T-helper 2 cell treated with Interferon-gamma antibody and Interleukin-4, amounts not matched to agents 5 μg/mL and 100 μg/mL, for 36 hours (primary cell): ENCODE measurements around the gene PTPN14.
A peak's percentile ranks its signal among the peaks of the same experiment; 100 is the strongest.

Experiments
- DNase-seq: peaks from one replicate; pipeline ENCODE4 v3.0.0; 2021; ENCODE audit warnings: low spot score
- H3K27ac Mint-ChIP-seq: one replicate; pipeline ENCODE4 v1.8.0; 2021; ENCODE audit warnings: mild to moderate bottlenecking, mixed read lengths
- H3K27me3 Mint-ChIP-seq: one replicate; pipeline ENCODE4 v1.8.0; 2021; ENCODE audit warnings: low read depth, mixed read lengths
- H3K36me3 Mint-ChIP-seq: one replicate; pipeline ENCODE4 v1.8.0; 2021; ENCODE audit warnings: low read depth, mixed read lengths
- H3K4me1 Mint-ChIP-seq: one replicate; pipeline ENCODE4 v1.8.0; 2021; ENCODE audit warnings: low read depth, mixed read lengths
- H3K4me3 Mint-ChIP-seq: one replicate; pipeline ENCODE4 v1.8.0; 2022; ENCODE audit warnings: mild to moderate bottlenecking, moderate library complexity, mixed read lengths
- H3K9me3 Mint-ChIP-seq: one replicate; pipeline ENCODE4 v1.8.0; 2021; ENCODE audit warnings: mixed read lengths

PTPN14 gene

DNA sequence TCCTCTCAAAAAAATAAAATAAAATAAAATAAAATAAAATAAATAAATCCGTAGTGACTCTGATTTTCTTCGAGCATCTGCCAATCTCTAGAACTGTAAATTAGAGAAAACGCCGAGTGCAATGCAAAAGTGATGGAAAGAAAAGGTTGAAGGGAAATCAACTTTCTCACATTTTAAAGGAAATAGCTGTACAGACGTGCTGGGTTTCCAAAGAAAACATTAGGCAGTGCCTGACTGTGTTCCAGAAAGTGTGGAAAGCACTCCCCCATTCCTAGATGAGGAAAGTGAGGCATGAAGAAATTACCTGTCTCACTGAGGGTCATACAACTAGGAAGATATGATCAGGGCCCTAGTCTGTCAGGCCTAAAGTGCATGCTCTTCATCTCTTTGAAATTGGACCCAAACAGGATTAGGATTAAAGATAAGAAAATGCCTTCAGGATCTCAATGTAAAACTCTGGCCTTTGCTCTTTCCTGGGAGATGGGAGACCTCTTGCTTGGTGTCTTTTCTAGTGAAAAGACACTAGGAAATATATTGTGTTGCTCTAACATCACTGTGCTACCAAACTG, 1.8 kb upstream of the PTPN14 start:
- DNase-seq = no peak
- peaks cover 3% of the 10 kb centered on the region for H3K27me3 Mint-ChIP-seq
- peak overlapping the region; percentile 47 for H3K4me3 Mint-ChIP-seq
- H3K36me3 Mint-ChIP-seq = no peaks in the 10 kb centered on the region
- no peaks in the 10 kb centered on the region for H3K9me3 Mint-ChIP-seq
- H3K4me1 Mint-ChIP-seq = peaks cover 36% of the 10 kb centered on the region
- H3K27ac Mint-ChIP-seq = no peak overlapping the region

DNA sequence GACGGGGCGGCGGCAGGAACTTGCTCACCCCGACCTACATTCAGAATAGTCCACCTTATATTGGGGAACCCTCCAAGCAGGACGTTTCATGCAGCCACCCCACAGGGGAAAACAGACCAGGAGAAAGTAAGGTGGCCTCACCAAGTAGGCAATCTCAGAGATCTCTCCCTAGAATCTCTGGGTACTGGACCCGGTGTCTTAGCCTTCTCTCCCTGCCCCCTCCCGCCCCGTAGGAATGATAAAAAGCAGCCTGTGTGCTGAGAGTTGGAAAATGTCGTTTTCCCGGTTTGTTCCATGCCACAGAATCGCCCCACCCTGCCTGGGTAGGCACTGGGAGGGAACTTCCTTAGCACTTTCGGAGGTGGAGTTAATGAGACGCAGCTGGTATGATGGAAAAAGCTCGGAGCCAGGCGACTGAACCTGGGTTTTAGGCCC, 789 bp upstream of the PTPN14 start:
- Mint-ChIP-seq H3K27me3 (peaks cover 3% of the 10 kb centered on the region), H3K36me3 (no peaks in the 10 kb centered on the region), H3K9me3 (no peaks in the 10 kb centered on the region), H3K4me1 (peaks cover 43% of the 10 kb centered on the region), H3K27ac (peak overlapping the region; percentile 44), H3K4me3 (peak overlapping the region; percentile 86)
- DNase-seq = no peak

- Mint-ChIP-seq H3K27ac (peak overlapping the region; percentile 79), H3K4me1 (peaks cover 49% of the 10 kb centered on the region), H3K27me3 (peaks cover 3% of the 10 kb centered on the region), H3K4me3 (peak overlapping the region; percentile 91), H3K36me3 (no peaks in the 10 kb centered on the region), H3K9me3 (no peaks in the 10 kb centered on the region)
- DNase-seq = peak; percentile 18
Observed at GRCh38 chr1:214550857-214551435, 456 bp downstream of the PTPN14 start.

- Mint-ChIP-seq H3K27ac (peak overlapping the region; percentile 0), H3K4me3 (peak overlapping the region; percentile 91), H3K9me3 (no peaks in the 10 kb centered on the region), H3K4me1 (peaks cover 52% of the 10 kb centered on the region), H3K27me3 (peaks cover 3% of the 10 kb centered on the region), H3K36me3 (no peaks in the 10 kb centered on the region)
- no peak for DNase-seq
Observed at GRCh38 chr1:214550013-214550856, 1.2 kb downstream of the PTPN14 start.

GRCh38 chr1:214549604-214550003, 1.8 kb downstream of the PTPN14 start:
- Mint-ChIP-seq H3K27ac (peak overlapping the region; percentile 0), H3K36me3 (no peaks in the 10 kb centered on the region), H3K27me3 (peaks cover 3% of the 10 kb centered on the region), H3K4me3 (peak overlapping the region; percentile 91), H3K9me3 (no peaks in the 10 kb centered on the region), H3K4me1 (peaks cover 58% of the 10 kb centered on the region)
- DNase-seq = no peak

DNA sequence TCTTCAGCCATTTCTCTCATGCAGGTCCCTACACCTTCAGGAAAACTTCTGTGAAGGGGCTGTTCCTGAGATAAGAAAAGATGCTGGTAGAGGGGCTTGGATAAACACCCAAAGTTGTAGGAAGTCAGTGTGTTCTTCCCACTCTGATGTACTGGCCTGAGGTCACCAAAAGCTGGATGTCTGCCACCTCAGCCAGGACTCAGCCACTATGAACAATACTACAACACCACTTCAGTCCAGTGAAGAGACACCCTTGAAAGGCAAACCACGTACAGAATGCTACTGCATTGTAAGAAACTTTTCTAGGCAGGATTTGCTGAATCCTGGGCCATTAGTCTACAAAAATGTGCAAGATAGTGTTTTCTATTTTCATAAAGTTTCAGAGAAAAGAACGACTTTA, 2.4 kb downstream of the PTPN14 start:
- Mint-ChIP-seq H3K27ac (no peak overlapping the region), H3K9me3 (no peaks in the 10 kb centered on the region), H3K4me3 (peak overlapping the region; percentile 59), H3K4me1 (peaks cover 59% of the 10 kb centered on the region), H3K36me3 (no peaks in the 10 kb centered on the region), H3K27me3 (peaks cover 3% of the 10 kb centered on the region)
- no peak for DNase-seq

GRCh38 chr1:214548271-214548670, 3.1 kb downstream of the PTPN14 start:
- peaks cover 56% of the 10 kb centered on the region for H3K4me1 Mint-ChIP-seq
- no peaks in the 10 kb centered on the region for H3K36me3 Mint-ChIP-seq
- H3K27me3 Mint-ChIP-seq = peaks cover 3% of the 10 kb centered on the region
- H3K27ac Mint-ChIP-seq = no peak overlapping the region
- no peaks in the 10 kb centered on the region for H3K9me3 Mint-ChIP-seq
- no peak overlapping the region for H3K4me3 Mint-ChIP-seq
- DNase-seq = no peak

DNA sequence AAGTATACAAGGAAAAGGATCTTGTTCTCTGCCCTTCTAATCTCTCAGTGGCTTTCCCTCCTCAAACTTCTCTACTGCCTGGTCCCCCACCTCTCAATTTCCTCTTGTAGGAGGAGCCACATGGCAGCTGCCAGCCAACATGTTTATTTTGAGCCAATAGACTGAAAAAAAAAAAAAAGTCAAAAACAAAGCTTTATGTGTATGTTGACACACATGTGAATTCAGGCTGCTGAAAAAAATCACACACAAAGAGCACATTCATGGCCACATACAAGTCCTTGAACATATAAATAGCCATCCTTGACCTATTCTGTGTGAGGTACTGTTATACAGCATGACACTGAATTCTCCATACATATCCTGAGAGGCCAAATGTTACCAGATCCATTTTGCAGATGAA, 3.7 kb downstream of the PTPN14 start:
- no peak overlapping the region for H3K27ac Mint-ChIP-seq

GRCh38 chr1:214546886-214547641, 4.3 kb downstream of the PTPN14 start:
- Mint-ChIP-seq H3K27me3 (peaks cover 3% of the 10 kb centered on the region), H3K36me3 (no peaks in the 10 kb centered on the region), H3K27ac (no peak overlapping the region), H3K4me1 (peaks cover 50% of the 10 kb centered on the region), H3K4me3 (no peak overlapping the region), H3K9me3 (no peaks in the 10 kb centered on the region)
- no peak for DNase-seq

More for the DNA sequence above, 3.7 kb downstream of the PTPN14 start:
- Mint-ChIP-seq H3K4me3 (peak overlapping the region; percentile 12), H3K36me3 (no peaks in the 10 kb centered on the region), H3K9me3 (no peaks in the 10 kb centered on the region), H3K27me3 (peaks cover 3% of the 10 kb centered on the region), H3K4me1 (peaks cover 56% of the 10 kb centered on the region)
- no peak for DNase-seq

DNA sequence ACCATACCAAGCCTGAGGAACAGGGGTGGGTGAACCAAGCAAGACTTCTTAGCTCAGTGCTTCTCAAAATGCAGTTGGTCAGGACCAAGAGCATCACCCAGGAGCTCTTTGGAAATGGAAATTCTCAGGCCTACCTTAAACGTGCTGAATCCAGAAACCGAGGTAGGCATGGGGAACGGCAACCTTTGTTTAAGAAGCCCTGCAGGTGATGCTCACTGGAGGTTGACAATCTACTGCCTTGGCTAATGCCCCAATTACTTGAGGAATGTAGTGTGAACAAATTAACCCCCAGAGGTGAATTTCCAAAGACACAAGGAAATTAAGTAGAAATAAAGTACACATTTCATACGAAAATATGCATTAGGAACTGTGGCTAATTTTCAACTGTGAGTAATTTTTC, 5.3 kb downstream of the PTPN14 start:
- peaks cover 51% of the 10 kb centered on the region for H3K4me1 Mint-ChIP-seq
- no peaks in the 10 kb centered on the region for H3K36me3 Mint-ChIP-seq
- H3K4me3 Mint-ChIP-seq = no peak overlapping the region
- no peaks in the 10 kb centered on the region for H3K9me3 Mint-ChIP-seq
- no peak overlapping the region for H3K27ac Mint-ChIP-seq
- no peak for DNase-seq
- peaks cover 3% of the 10 kb centered on the region for H3K27me3 Mint-ChIP-seq

DNA sequence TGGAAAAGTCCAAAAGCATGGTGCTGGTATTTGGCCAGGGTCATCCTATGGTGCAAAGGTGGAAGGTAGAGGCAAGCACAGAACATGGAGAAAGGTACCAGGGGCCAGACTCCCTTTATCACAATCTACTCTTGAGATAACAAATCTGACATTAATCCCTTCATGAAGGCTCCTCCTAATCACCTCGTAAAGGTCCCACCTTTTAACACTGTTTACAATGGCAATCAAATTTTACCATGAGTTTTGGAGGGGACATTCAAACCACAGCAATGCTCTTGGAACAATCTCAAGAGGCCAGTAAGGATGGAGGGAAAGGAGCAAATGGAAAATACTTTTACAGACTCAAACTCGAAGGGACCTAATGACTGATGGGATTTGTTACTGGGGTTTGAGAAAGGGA, 6.1 kb downstream of the PTPN14 start:
- Mint-ChIP-seq H3K4me1 (peaks cover 50% of the 10 kb centered on the region), H3K9me3 (no peaks in the 10 kb centered on the region), H3K4me3 (no peak overlapping the region), H3K27me3 (peaks cover 3% of the 10 kb centered on the region), H3K27ac (no peak overlapping the region), H3K36me3 (no peaks in the 10 kb centered on the region)
- no peak for DNase-seq

DNA sequence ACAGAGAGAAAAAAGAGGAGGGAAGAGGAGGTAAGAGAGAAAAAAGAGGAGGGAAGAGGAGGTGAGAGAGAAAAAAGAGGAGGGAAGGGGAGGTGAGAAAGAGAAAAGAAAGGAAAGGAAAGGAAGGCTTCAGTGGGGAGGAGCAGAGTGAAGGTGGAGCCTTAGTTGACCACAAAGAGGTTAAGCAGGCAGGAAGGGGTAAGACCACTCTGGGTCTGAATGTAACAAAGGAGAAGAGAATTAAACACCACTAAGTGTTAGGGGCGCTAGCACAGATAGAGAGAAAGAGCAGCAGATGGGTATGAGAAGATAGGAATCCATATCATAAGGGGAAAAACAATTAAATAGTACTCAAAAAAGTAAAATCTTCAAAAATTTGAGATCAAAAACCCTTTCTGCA, 6.6 kb downstream of the PTPN14 start:
- H3K36me3 Mint-ChIP-seq = no peaks in the 10 kb centered on the region
- DNase-seq = no peak
- H3K9me3 Mint-ChIP-seq = no peaks in the 10 kb centered on the region
- peaks cover 45% of the 10 kb centered on the region for H3K4me1 Mint-ChIP-seq
- H3K27me3 Mint-ChIP-seq = no peaks in the 10 kb centered on the region
- H3K27ac Mint-ChIP-seq = peak overlapping the region; percentile 32
- H3K4me3 Mint-ChIP-seq = peak overlapping the region; percentile 4

DNA sequence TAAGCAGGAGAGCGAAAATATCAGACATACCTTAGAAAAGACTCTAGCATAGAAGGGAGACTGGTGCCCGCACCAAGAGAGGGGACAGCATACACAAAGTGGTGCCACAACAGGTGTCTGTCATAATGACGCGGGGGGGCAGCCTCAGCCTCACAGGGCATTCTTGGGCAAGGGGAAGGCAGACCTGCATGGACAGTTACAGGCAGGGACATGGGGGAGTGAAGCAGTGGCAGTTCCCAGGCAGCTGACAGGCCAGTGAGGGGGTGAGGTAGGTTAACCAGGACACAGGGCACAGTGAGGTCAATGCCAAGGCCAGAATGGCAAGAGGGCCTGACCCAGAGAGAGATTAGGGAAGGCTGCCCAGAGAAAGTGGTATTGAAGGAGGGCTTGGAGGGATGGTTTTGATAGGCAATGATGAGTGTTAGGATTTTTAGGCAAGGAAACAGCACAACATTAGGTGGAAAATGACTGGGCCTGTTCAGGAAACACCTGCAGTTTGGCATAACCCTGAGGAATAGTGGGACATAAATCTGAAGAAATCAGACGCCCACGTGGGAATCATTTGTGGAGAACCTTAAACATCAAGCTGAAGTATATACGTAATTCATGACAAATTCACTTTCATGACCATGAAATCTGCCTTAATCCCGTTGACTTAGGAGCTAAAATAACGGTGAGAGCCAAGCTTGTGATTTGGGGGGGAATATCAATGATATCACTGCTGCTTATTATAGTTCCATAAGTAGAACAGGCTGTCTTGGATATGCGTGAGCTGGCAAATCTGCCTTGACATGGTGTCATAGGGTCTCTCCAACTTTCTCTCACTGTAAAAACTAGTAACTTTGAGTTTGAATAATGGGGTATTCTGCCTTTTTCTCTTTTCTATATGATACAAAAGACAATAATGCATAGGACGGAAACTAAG, 8.9 kb downstream of the PTPN14 start:
- DNase-seq = no peak
- Mint-ChIP-seq H3K9me3 (no peaks in the 10 kb centered on the region), H3K4me1 (peaks cover 29% of the 10 kb centered on the region), H3K36me3 (no peaks in the 10 kb centered on the region), H3K27ac (no peak overlapping the region), H3K4me3 (no peak overlapping the region), H3K27me3 (no peaks in the 10 kb centered on the region)
